AG04450 (cell line): ENCODE results near the gene DMBT1. TPM values are rescaled to one million over a fixed set of nuclear protein-coding genes. Genes with fewer than 3 reads are reported as not detected.

Experiments
- CTCF ChIA-PET: fragments of 300-600, 350-600 bp; formaldehyde crosslinking; extraction: SDS; loops from one replicate; lab custom pipeline; 2022; ENCODE audit warnings: antibody characterized with exemption, inconsistent platforms; lab: Charles Lee
- POLR2A ChIA-PET: fragments of 350-600 bp; formaldehyde crosslinking; extraction: SDS; loops from one replicate; lab custom pipeline; 2021; ENCODE audit warnings: antibody characterized with exemption, inconsistent platforms; lab: Yijun Ruan, JAX
- DNase-seq: peaks from one replicate; pipeline ENCODE4 v3.0.0-alpha.2; 2011; ENCODE audit warnings: low read depth, low spot score
- H3K27ac ChIP-seq: one replicate; pipeline ENCODE4 v1.5.1; 2012; ENCODE audit warnings: low read depth, low read length, control low read depth
- H3K27me3 ChIP-seq: one replicate; pipeline ENCODE4 v1.6.0; 2012; ENCODE audit warnings: low read length; ENCODE audit not compliant: control insufficient read depth, insufficient read depth
- H3K4me3 ChIP-seq: 2 replicates; pipeline ENCODE4 v1.5.1; 2011; ENCODE audit warnings: mild to moderate bottlenecking, low read depth, low read length, control low read depth
- H3K9me3 ChIP-seq: 2 replicates; pipeline ENCODE4 v1.5.1; 2012; ENCODE audit warnings: low read length; ENCODE audit not compliant: control insufficient read depth, insufficient read depth
- polyA plus RNA-seq: library from polyadenylated mRNA; depleted of rRNA; stranded (reverse); fragments of >200 nt; gene quantifications from 2 replicates; pipeline ENCODE4 v1.2.3, GENCODE V29; 2011; rRNA removed
- TF ChIP-seq, protein P1 (sequence below): IDR thresholded peaks from 2 replicates; pipeline ENCODE4 v1.5.1; 2011; ENCODE audit warnings: low read depth, low read length, control low read depth, inconsistent platforms

DMBT1 gene
- polyA plus RNA-seq, 1 experiment = not detected

- Histone ChIP-seq H3K27ac (no peak overlapping the region), H3K4me3 (no peak overlapping the region), H3K27me3 (no peaks in the 10 kb centered on the region), H3K9me3 (no peaks in the 10 kb centered on the region)
- DNase-seq = no peak
- TF ChIP-seq, protein P1, sequence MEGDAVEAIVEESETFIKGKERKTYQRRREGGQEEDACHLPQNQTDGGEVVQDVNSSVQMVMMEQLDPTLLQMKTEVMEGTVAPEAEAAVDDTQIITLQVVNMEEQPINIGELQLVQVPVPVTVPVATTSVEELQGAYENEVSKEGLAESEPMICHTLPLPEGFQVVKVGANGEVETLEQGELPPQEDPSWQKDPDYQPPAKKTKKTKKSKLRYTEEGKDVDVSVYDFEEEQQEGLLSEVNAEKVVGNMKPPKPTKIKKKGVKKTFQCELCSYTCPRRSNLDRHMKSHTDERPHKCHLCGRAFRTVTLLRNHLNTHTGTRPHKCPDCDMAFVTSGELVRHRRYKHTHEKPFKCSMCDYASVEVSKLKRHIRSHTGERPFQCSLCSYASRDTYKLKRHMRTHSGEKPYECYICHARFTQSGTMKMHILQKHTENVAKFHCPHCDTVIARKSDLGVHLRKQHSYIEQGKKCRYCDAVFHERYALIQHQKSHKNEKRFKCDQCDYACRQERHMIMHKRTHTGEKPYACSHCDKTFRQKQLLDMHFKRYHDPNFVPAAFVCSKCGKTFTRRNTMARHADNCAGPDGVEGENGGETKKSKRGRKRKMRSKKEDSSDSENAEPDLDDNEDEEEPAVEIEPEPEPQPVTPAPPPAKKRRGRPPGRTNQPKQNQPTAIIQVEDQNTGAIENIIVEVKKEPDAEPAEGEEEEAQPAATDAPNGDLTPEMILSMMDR = no peak
- ChIA-PET POLR2A (no interaction called here), CTCF (no interaction called here)
These were observed 127.9 kb downstream of the DMBT1 start for GRCh38 chr10:122688293-122688989.

GRCh38 chr10:122689146-122689820 lies 128.7 kb downstream of the DMBT1 start:
- CTCF ChIA-PET = interaction anchor here (0.6 kb wide), 1 partner anchor 40 kb away, joined by 3 read pairs; no protein-coding TSS in a partner anchor
- H3K27me3 ChIP-seq = no peaks in the 10 kb centered on the region
- no peak overlapping the region for H3K4me3 ChIP-seq
- DNase-seq = no peak
- POLR2A ChIA-PET = no interaction called here
- H3K27ac ChIP-seq = no peak overlapping the region
- TF ChIP-seq, protein P1 = no peak
- H3K9me3 ChIP-seq = no peaks in the 10 kb centered on the region

DNA sequence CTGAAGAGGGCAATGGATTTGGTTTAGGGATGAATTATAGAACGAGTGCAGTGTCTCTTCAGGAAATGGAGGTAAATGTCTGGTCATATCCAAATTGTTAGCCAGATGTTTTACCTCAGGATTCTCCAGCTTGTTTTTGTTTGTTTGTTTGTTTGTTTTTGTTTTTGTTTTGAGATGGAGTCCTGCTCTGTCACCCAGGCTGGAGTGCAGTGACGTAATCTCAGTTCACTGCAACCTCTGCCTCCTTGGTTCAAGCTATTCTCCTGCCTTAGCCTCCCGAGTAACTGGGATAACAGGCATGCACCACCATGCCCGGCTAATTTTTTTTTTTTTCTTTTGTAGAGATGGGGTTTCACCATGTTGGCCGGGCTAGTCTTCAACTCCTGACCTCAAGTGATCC lies 132.2 kb downstream of the DMBT1 start:
- TF ChIP-seq, protein P1 = no peak
- ChIA-PET CTCF (no interaction called here), POLR2A (no interaction called here)
- no peak overlapping the region for H3K4me3 ChIP-seq
- no peak overlapping the region for H3K27ac ChIP-seq
- no peak for DNase-seq
- H3K9me3 ChIP-seq = no peaks in the 10 kb centered on the region
- H3K27me3 ChIP-seq = no peaks in the 10 kb centered on the region

Other genes starting within 250 kb of the DMBT1 start
- 17.6 and 25.5 TPM in 2 replicates for gene PLEKHA1, start 186.0 kb upstream of the DMBT1 start, polyA plus RNA-seq
- gene ARMS2, start 106.1 kb upstream of the DMBT1 start, polyA plus RNA-seq = not detected in 2 replicates
- 179 and 187 TPM in 2 replicates for gene HTRA1, start 99.2 kb upstream of the DMBT1 start, polyA plus RNA-seq
- gene C10orf120, start 139.1 kb downstream of the DMBT1 start, polyA plus RNA-seq = not detected in 2 replicates